Fibroblast of the aortic adventitia (primary cell): ENCODE measurements around the gene MCAM. TPM values are rescaled to one million over a fixed set of nuclear protein-coding genes. Genes with fewer than 3 reads are reported as not detected.
A peak's percentile ranks its signal among the peaks of the same experiment; 100 is the strongest.

ENCODE experiments used
- DNase-seq: peaks from one replicate; pipeline ENCODE4 v3.0.0-alpha.2; 2010; ENCODE audit warnings: low read depth
- H3K4me3 ChIP-seq: 2 replicates; pipeline ENCODE4 v1.5.1; 2011; ENCODE audit warnings: low read depth, mild to moderate bottlenecking, control low read depth, low read length, moderate library complexity
- CTCF ChIP-seq: IDR thresholded peaks from 2 replicates; pipeline ENCODE4 v1.5.1; 2011; ENCODE audit warnings: mild to moderate bottlenecking, low read length, control low read depth, inconsistent platforms; ENCODE audit not compliant: insufficient read depth
- total RNA-seq: library from RNA; depleted of rRNA; stranded (reverse); fragments of >200 nt; gene quantifications from 2 replicates; pipeline ENCODE4 v1.2.3, GENCODE V29; 2012; ENCODE audit warnings: low replicate concordance

The MCAM gene
- total RNA-seq, 1 donor = 2.2 TPM

- no peak for TF ChIP-seq CTCF
- no peak overlapping the region for H3K4me3 ChIP-seq
Measured at GRCh38 chr11:119361056-119361787, 44.3 kb upstream of the MCAM start.

GRCh38 chr11:119359365-119360214, 42.7 kb upstream of the MCAM start:
- no peak for DNase-seq
- no peak for TF ChIP-seq CTCF

More at GRCh38 chr11:119361056-119361787, 44.3 kb upstream of the MCAM start:
- DNase-seq = peak; percentile 45

GRCh38 chr11:119357074-119357473, 40.1 kb upstream of the MCAM start:
- DNase-seq = no peak
- TF ChIP-seq CTCF = no peak
- H3K4me3 ChIP-seq = peak overlapping the region; percentile 67

More at GRCh38 chr11:119359365-119360214, 42.7 kb upstream of the MCAM start:
- H3K4me3 ChIP-seq = no peak overlapping the region

- peak; percentile 79 for TF ChIP-seq CTCF
- H3K4me3 ChIP-seq = peak overlapping the region; percentile 67
- peak; percentile 73 for DNase-seq
Measured at GRCh38 chr11:119356349-119357031, 39.6 kb upstream of the MCAM start.

GRCh38 chr11:119355091-119355843, 38.3 kb upstream of the MCAM start:
- TF ChIP-seq CTCF = no peak
- H3K4me3 ChIP-seq = no peak overlapping the region
- DNase-seq = no peak

- TF ChIP-seq CTCF = no peak
- DNase-seq = peak; percentile 42
- H3K4me3 ChIP-seq = no peak overlapping the region
Measured at GRCh38 chr11:119352857-119353260, 35.9 kb upstream of the MCAM start.
